Muscle of leg (tissue), 11 donors: ENCODE data around the gene PLXDC1. TPM values are rescaled to one million over a fixed set of nuclear protein-coding genes. Genes with fewer than 3 reads are reported as not detected.

Experiments used
- DNase-seq: peaks from one replicate; pipeline ENCODE4 v3.0.0; 2013
- H3K27ac ChIP-seq: one replicate; pipeline ENCODE4 v1.5.1; 2013; ENCODE audit warnings: mild to moderate bottlenecking, low read length, control low read depth
- H3K27me3 ChIP-seq: one replicate; pipeline ENCODE4 v1.6.1; 2013; ENCODE audit warnings: low read length; ENCODE audit not compliant: control insufficient read depth, insufficient read depth
- H3K36me3 ChIP-seq: one replicate; pipeline ENCODE4 v1.6.1; 2013; ENCODE audit warnings: low read length; ENCODE audit not compliant: control insufficient read depth, insufficient read depth
- H3K4me1 ChIP-seq: one replicate; pipeline ENCODE4 v1.6.1; 2013; ENCODE audit warnings: low read length; ENCODE audit not compliant: control insufficient read depth, insufficient read depth
- H3K4me3 ChIP-seq: one replicate; pipeline ENCODE4 v1.5.1; 2013; ENCODE audit warnings: low read length, control low read depth
- H3K9me3 ChIP-seq: replicated peaks from 2 replicates; pipeline ENCODE4 v1.6.1; 2013; ENCODE audit warnings: low read depth, low read length; ENCODE audit not compliant: control insufficient read depth
- WGBS: methylation state at CpG from one replicate; pipeline ENCODE4 v1.1.5; 2013; ENCODE audit warnings: missing lambda C conversion rate; ENCODE audit not compliant: insufficient coverage; 5-methylcytosine and 5-hydroxymethylcytosine counted together
- polyA plus RNA-seq, 8 donors: library from polyadenylated mRNA; unstranded; fragments of 120-200 nt; gene quantifications; one replicate each; pipeline versions ENCODE4 v1.2.1 to v1.2.3, GENCODE V29; 2013; ENCODE audit warnings: inconsistent platforms in 1 of 8, low replicate concordance in 1 of 8; ENCODE audit not compliant: insufficient read length in 8 of 8, insufficient read depth in 1 of 8
- total RNA-seq: library from RNA; stranded (reverse); fragments of 120-200 nt; gene quantifications from one replicate; pipeline ENCODE4 v1.2.4, GENCODE V29; 2013

Gene PLXDC1
- total and polyA plus RNA-seq, 9 donors, result 2.0 to 8.7 (median 5.6) TPM

DNA sequence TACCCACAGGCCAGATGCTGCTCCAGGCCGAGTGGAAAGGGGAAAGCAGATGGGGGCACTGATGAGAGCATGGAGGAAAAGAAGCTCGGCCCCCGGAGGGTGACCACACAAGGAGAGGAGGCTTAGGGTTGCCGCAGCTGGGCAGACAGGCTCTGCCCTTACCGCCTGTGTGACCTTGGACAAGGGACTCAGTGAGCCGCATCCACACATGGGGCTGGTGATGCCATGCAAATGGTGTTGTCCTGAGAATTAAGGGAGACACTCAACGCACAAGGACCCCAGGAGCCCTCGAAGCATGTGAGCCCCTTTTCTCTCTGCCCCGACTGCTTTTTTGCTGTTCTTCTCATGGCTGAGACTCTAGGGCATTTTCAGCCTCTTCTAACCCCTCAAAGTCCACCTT, 61.0 kb downstream of the PLXDC1 start:
- H3K27ac ChIP-seq, result no peak overlapping the region
- no peaks in the 10 kb centered on the region for H3K9me3 ChIP-seq
- DNase-seq, result no peak
- H3K4me3 ChIP-seq, result no peak overlapping the region
- H3K36me3 ChIP-seq, result no peaks in the 10 kb centered on the region
- no peaks in the 10 kb centered on the region for H3K27me3 ChIP-seq
- 89% methylated on average over 7 of the region's 9 CpGs for WGBS
- peaks cover 12% of the 10 kb centered on the region for H3K4me1 ChIP-seq

DNA sequence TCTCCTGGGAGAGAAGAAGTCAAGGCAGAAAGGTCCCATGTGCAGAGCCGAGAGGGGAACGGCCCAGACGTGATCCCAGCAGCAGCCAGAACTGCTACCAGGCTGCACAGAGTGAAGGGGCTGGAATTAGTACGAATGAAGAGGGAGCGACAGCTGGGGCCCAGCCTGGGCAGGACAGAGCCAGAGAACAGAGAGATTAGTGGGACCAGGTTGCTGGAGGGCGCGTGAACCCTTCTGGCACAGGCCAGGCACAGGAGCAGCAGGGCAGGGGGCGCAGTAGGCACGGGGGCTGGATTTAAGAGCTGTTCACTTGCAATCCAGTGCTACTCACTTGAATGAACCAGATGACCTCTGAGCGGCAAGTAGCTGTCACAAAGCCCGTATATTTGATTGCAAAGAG, 66.9 kb downstream of the PLXDC1 start:
- H3K27me3 ChIP-seq, result no peaks in the 10 kb centered on the region
- H3K4me1 ChIP-seq, result peaks cover 40% of the 10 kb centered on the region
- H3K9me3 ChIP-seq, result no peaks in the 10 kb centered on the region
- no peak overlapping the region for H3K4me3 ChIP-seq
- WGBS, result 54% methylated on average over 11 of the region's 11 CpGs
- peak; percentile 30 for DNase-seq
- H3K36me3 ChIP-seq, result no peaks in the 10 kb centered on the region
- H3K27ac ChIP-seq, result no peak overlapping the region

DNA sequence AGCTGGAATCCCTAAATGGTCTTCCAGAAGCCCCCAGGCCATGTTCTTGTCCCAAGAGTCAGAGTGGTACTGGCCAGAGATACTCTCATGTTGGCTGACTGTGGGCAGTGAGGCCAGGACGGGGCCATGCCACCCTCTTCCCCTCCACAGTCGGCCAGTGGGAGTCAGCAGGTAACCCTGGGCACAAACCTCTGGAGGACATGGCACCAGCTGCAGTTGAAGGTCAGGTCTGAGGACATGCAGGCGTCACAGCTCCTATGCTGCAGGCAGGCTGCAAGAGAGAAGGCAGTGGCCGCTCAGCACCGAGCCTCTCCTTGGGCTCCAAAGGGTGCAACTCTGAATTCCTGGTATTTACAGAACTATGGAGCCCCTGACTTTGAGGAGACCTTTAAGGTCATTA, 68.2 kb downstream of the PLXDC1 start:
- Histone ChIP-seq H3K27ac (peak overlapping the region; percentile 17), H3K36me3 (no peaks in the 10 kb centered on the region), H3K4me3 (no peak overlapping the region), H3K9me3 (no peaks in the 10 kb centered on the region), H3K27me3 (no peaks in the 10 kb centered on the region), H3K4me1 (peaks cover 44% of the 10 kb centered on the region)
- DNase-seq, result no peak
- WGBS, result 88% methylated on average over 4 of the region's 5 CpGs

DNA sequence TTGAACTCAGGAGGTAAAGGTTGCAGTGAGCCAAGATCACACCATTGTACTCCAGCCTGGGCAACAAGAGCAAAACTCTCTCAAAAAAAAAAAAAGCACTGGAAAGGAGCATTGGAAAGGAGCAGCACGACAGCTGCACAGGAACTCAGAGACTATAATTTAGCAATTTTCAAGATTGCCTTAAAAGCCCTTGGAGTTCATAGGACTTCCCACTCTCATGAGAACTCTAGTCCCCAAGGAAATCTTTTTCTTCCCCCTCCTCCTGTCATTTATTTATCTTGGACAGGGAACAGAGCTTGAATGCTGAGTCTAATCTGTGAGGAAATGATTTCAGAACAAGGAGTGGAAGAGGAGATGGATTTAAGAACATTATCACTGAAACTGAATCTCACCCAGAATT, 69.0 kb downstream of the PLXDC1 start:
- Histone ChIP-seq H3K27me3 (no peaks in the 10 kb centered on the region), H3K9me3 (no peaks in the 10 kb centered on the region), H3K4me1 (peaks cover 44% of the 10 kb centered on the region), H3K27ac (peak overlapping the region; percentile 17), H3K4me3 (no peak overlapping the region), H3K36me3 (no peaks in the 10 kb centered on the region)
- peak; percentile 69 for DNase-seq
- no CpG with 5 or more reads among the region's 1 CpG for WGBS

DNA sequence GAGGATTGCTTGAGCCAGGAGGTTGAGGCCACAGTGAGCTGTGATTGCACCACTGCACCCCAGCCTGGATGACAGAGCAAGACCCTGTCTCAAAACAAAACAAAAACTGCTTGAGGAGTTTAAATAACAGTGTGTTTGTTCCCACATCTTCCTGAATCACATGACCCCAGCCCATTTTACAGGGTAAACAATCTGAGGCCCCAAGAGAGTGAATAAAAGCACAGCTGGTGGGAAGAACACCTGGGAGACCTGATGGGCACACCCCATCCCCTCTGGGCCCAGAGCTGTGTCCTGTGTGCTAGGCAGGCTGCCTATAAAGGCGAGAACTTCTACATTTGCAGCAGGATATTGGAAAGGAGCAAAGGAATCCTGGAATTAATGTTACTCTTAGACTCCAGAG, 69.6 kb downstream of the PLXDC1 start:
- peaks cover 44% of the 10 kb centered on the region for H3K4me1 ChIP-seq
- 40% methylated on average over 1 of the region's 1 CpG for WGBS

DNA sequence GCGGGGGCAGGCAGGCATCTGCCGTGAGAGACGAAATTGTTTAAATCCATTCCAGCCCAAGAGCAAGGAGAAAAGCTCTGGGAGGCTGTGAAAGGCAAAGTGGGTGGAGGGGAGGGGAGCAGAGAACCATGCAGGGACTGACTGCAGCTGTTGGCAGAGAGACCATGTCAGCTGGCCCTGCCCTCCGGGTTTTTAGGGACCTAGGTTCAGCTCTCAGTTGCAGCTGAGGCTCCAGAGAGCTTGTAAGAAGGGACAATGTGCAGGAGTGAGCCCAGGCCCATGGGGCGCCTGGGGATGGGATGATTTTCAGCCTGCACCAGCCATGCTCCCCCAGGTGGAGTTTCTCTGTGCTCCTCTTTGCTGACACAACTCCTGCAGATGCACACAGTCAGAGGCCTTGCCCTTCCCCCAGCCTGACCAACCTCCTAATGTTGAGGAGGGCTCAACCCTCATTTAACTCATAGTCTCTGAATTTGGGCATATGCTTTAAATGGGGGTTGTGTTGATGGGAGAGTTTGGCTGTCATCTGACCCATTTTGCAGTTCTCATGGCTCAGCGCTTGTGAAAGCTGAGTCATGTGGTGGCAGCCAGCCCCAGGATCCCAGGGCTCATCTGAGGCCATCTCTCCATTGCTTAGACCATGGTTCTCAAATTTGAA, 70.9 kb downstream of the PLXDC1 start:
- Histone ChIP-seq H3K4me3 (no peak overlapping the region), H3K27me3 (no peaks in the 10 kb centered on the region), H3K36me3 (no peaks in the 10 kb centered on the region), H3K27ac (no peak overlapping the region), H3K4me1 (peaks cover 44% of the 10 kb centered on the region), H3K9me3 (no peaks in the 10 kb centered on the region)
- WGBS, result 52% methylated on average over 3 of the region's 6 CpGs
- peak; percentile 65 for DNase-seq

More for the DNA sequence above, 69.6 kb downstream of the PLXDC1 start:
- no peaks in the 10 kb centered on the region for H3K9me3 ChIP-seq
- no peak for DNase-seq
- no peak overlapping the region for H3K27ac ChIP-seq
- H3K36me3 ChIP-seq, result no peaks in the 10 kb centered on the region
- H3K27me3 ChIP-seq, result no peaks in the 10 kb centered on the region
- H3K4me3 ChIP-seq, result no peak overlapping the region

DNA sequence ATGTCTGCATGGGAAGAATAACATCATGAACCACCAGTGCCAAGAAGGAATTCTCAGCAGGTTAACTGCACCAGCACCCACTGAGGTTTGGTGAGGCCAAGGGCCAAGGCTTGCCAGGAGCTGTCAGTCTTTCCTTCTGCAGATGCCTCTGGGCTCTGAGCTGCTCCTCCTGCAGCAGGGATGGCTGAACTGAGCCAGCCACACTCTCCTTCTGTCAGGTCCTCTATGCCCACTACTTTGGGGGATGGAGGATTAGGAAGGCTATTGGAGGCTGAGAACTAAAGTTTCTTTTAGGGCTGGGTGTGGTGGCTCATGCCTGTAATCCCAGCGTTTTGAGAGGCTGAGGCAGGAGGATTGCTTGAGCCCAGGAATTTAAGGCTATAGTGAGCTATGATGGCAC, 71.6 kb downstream of the PLXDC1 start:
- peaks cover 44% of the 10 kb centered on the region for H3K4me1 ChIP-seq
- no peaks in the 10 kb centered on the region for H3K27me3 ChIP-seq
- WGBS, result no CpG with 5 or more reads among the region's 1 CpG
- no peak overlapping the region for H3K27ac ChIP-seq
- H3K9me3 ChIP-seq, result no peaks in the 10 kb centered on the region
- no peak for DNase-seq
- no peak overlapping the region for H3K4me3 ChIP-seq
- no peaks in the 10 kb centered on the region for H3K36me3 ChIP-seq

DNA sequence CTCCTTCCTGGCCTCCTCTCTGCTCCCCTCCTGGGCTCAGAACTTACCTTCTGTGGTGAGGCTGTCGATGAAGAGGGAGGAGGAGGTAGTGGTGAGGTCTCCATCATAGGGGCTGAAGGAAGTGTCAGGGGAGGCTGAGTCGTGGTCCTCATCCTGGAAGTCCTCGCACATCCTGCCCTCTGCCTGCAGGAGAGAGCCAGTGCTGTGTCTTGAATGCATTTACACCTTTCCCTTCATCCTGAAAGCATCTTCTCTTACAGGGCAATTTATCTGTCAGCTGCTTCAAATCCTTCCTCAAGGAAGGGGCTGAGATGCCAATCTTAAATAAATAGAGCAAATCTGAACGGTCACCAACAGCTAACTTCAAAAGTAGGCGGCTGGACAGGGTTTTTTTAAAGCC, 73.6 kb downstream of the PLXDC1 start:
- Histone ChIP-seq H3K4me3 (no peak overlapping the region), H3K4me1 (peaks cover 30% of the 10 kb centered on the region), H3K27ac (no peak overlapping the region), H3K27me3 (no peaks in the 10 kb centered on the region), H3K9me3 (no peaks in the 10 kb centered on the region), H3K36me3 (no peaks in the 10 kb centered on the region)
- WGBS, result 21% methylated on average over 2 of the region's 5 CpGs
- no peak for DNase-seq

DNA sequence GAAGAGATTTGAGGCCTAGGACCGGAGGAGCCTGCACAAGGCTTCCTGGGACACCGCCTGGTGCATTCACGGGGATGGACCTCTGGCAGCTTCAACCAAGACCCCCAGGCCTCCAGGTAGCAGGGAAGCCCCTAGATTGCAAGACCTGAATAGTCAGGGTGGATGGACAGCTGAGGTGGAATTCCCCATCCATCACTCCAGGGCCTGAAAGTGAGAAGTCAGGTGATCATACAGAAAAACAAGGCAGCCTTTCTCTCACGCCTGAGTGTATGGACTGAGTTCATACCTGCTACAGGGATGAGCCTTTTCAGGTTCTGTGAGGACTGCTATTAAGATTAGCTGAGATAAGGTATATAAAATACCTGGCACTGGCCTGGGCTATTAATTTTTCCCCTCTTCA, 74.2 kb downstream of the PLXDC1 start:
- 100% methylated on average over 2 of the region's 4 CpGs for WGBS
- no peak overlapping the region for H3K4me3 ChIP-seq
- DNase-seq, result no peak
- H3K27ac ChIP-seq, result no peak overlapping the region
- H3K4me1 ChIP-seq, result peaks cover 27% of the 10 kb centered on the region
- H3K9me3 ChIP-seq, result no peaks in the 10 kb centered on the region
- no peaks in the 10 kb centered on the region for H3K36me3 ChIP-seq
- no peaks in the 10 kb centered on the region for H3K27me3 ChIP-seq

DNA sequence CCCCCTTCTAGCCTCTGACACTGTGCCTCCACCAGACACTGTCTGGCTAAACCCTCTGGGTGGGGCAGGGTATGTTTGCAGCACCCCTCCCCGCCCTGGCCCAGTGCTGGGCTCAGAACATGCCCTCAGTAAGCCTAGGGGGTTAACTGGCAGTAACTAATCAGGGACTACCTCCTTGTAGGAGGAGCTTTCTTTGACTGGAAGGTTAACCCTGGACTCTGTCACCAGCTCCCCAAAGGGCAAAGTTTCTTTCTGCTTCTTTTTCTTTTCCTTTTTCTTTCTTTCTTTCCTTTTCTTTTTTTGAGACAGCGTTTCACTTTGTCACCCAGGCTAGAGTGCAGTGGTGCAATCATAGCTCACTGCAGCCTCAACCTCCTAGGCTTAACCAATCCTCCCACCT, 76.8 kb downstream of the PLXDC1 start:
- H3K36me3 ChIP-seq, result no peaks in the 10 kb centered on the region
- H3K4me3 ChIP-seq, result no peak overlapping the region

DNA sequence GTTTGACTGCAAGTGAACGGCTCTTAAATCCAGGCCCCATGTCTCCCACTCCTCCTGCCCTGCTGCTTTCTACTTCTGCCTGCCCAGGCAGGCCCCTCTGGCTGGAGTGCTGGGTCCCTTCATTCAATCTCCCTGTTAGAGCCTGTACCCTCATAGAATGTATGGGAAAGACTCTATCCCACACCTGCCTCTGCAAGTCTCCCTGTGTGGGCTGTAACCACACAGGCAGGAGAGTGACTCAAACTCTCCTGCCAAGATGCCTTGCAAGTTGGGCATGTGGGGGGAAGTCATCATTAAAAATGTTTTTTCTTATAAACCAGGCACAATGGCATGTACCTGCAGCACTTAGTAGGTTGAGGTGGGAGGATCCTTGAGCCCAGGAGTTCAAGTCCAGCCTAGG, 77.5 kb downstream of the PLXDC1 start:
- Histone ChIP-seq H3K4me1 (no peaks in the 10 kb centered on the region), H3K4me3 (no peak overlapping the region), H3K36me3 (no peaks in the 10 kb centered on the region), H3K27me3 (no peaks in the 10 kb centered on the region), H3K27ac (no peak overlapping the region), H3K9me3 (no peaks in the 10 kb centered on the region)
- DNase-seq, result no peak
- WGBS, result no CpG with 5 or more reads among the region's 1 CpG

More for the DNA sequence above, 76.8 kb downstream of the PLXDC1 start:
- H3K9me3 ChIP-seq, result no peaks in the 10 kb centered on the region
- DNase-seq, result no peak
- H3K27ac ChIP-seq, result no peak overlapping the region
- WGBS, result no CpG with 5 or more reads among the region's 2 CpGs
- H3K4me1 ChIP-seq, result peaks cover 5% of the 10 kb centered on the region
- no peaks in the 10 kb centered on the region for H3K27me3 ChIP-seq
